ENCODE data around the gene GALNT7.

The GALNT7 gene

DNA sequence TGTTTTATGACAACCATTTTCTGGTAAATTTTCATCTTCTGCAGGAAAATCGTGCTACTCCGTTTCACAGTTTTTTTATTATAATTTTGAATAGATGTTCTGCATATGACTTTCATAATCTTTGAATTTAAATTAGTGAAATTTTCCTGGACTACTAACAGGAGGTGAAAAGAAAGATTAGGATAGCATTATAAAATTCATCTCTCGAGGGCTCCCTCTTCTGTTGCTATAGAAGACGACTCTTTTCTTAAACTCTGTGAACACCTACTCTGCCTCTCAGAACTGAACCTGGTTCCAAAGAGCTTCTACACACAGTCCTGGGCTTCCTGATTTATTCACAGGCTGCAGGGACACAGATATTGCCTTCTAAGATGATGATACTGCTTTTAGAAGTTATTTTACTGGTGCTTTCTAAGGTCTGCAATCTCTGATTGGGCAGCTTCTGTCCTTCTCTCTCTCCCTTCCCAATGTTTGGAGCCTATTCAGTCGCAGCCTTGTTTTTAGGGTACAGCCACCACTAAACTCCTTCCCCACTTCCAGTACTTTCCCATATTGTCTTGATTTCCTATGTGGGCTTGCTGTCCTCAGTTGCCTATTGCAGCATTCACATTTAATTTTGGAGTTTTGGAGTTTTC lies 192.1 kb downstream of the GALNT7 start:
- DNase-seq (ENCODE audit: low spot score) = no peak

DNA sequence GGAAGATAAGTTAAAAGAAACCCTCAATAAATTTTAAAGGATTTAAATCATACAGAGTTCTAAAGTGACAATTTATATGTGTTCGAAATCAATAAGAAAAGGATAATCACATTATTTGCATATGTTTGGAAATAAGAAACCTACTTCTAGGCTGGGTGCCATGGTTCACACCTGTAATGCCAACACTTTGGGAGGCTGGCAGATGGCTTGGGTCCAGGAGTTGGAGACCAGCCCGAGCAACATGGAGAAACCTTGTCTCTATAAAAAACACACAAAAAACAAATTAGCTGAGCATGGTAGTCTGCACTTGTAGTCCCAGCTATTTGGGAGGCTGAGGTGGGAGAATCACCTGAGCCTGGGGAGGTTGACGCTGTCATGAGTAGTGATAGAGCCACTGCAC lies 194.1 kb downstream of the GALNT7 start:
- DNase-seq (ENCODE audit: low spot score) = no peak

DNA sequence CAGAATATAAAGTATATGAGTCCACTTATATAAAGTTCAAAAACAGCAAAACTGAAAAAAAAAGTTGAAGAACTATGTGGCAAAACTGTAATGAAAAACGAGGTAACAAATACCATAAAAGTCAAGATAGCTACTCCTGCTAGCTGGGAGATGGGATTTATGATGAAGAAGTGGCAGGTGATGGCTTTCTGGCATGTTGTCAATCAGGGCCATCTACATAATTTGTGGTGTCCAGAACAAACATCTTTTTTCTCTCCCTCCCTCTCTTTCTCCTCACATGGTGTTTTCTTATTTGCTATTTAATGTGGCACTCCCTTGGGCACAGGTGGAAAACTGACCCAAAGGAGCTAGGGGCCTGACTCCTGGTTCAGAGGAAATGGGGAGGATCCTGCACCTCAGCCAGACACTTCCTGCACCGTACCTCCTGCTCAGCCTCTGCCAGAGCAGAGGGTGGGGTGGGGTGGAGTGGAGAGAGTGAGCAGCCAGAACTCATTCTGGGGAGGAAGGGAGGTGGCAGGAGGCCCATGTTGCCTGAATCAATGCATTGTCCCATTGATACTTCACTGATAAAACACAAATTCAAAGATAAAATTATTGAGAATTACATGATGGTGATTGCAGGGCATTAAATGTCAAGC lies 196.9 kb downstream of the GALNT7 start:
- no peak for DNase-seq (ENCODE audit: low spot score)

DNA sequence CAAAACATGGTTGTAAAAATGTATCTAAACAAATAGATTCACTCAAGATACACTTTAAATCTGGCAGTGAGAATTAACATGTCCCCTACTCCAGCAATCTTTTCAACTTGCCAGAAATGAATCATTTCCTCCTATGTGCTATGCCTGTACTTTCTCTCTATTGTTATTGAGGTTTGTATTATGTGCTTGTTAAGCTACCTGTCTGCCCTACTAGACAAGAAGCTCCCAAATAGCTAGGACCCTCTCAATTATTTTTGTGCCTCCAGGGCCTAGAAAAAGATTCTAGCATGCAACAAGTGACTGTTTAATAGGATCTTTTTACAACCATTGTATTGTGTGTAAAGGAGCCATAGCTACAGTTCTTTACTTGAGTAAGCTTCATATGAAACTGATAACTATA lies 198.7 kb downstream of the GALNT7 start:
- peak; percentile 68 for DNase-seq (ENCODE audit: low spot score)

DNA sequence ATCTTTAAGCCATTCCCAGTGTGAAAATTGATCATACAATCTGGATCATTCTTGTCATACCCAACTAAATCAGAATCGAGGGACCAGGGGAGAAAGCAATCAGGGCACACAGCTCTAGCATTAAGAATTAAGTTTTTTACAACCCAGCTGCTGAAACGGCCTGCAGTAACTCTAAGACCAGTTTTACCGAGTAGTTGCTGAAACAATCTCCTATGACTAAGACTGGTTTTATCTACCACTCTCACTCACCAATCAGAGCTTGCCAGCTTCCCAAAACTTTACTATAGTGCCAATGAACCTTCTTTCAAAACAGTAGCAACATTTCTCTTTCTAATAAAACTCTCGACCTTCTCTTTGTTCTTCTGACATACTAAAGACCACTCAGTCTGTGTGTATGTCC lies 199.3 kb downstream of the GALNT7 start:
- DNase-seq (ENCODE audit: low spot score) = no peak

DNA sequence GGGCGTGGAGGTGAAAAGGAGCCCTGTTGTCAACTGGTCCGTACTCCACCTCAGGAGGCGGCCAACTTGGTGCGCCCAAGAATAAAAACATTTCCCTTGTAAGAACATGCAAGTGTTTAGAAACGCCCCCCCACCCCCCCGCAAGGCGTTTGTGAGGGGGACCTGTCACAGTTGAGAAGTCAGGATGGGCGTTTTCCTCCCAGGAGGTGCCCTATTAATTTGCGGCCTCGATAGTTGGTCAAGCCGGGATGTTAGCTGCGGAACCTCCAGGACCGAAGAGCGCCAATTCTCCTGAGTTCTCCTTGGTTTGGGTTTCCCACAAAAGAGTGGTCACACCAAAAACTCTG lies 201.5 kb downstream of the GALNT7 start:
- DNase-seq (ENCODE audit: low spot score) = no peak

DNA sequence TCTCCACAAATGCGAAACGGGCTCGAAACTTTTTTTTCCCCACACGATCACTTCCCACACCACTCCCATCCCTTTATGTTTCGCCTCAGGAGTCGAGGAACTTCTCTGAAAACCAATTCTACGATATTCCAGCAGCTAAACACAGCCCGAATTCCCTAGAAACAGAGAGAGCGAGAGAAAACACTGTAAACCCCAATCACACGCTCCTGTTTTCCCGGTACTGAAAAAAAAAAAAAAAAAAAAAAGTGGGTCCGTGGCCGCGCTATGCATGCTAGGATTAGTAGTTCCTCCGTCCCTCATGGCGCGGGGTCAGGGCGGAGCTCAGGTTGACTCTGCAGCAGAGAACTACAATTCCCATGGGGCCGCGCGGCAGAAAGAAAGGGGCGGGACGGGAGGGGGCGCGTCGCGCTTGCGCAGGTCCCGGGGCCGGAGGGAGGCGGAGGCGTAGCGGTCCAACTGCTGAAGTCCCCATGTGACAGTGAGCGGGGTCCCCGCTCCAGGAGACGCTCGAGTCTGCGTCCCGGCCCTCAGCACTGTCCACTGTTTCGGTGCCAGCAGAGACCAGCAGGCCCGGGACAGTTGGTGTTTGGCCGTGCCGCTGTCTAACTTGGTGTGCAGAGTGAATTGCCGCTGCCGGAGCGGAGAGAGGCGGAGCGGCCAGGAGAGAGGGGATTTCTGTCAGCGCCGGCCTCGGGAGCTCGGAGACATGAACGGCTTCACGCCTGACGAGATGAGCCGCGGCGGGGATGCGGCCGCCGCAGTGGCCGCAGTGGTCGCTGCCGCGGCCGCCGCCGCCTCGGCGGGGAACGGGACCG lies 202.1 kb downstream of the GALNT7 start, which contains the start of gene SAP30:
SAP30 (plus strand) TSS at position 478 of the 815 bp plus-strand sequence; CDS start at position 707, 229 bp downstream.
- peak; percentile 98 for DNase-seq (ENCODE audit: low spot score)

DNA sequence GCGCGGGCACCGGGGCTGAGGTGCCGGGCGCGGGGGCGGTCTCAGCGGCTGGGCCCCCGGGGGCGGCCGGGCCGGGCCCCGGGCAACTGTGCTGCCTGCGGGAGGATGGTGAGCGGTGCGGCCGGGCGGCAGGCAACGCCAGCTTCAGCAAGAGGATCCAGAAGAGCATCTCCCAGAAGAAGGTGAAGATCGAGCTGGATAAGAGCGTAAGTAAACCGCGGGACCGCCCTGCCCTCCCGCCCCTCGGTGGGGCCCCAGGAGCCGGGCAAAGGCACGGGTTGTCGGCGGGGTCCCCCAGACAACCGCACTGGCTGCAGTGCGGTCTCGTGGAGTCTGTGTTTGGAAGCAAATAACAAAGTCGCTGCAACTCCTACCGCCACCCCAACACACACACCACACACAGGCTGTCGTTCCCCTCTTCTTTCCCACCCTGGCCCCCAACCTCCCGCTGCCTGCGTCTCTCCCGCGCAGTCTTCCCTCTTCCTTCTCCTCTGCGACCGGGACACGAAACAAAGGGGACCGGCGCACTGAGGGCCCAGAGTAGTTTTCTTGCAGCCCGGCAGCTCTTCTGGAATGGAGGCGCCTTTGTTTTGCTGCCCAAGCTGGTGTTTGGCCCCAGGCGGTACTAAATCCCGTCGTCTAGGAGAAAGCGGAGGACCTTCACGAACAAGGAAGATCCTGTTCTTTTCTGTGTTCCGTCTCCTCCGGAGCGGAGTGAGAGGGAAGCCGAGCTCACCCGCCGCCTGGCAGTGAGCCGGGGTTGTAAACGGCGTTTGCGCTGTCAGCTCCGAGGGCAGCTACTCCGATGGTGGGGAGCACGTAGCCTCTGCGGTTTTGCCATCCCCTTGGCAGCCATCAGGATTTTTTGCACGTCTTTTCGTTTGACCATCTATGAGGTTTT lies 202.9 kb downstream of the GALNT7 start:
- DNase-seq (ENCODE audit: low spot score) = peak; percentile 36

Data from activated CD4-positive, alpha-beta T cell treated with anti-CD3 and anti-CD28 coated beads, Interleukin-2, Interleukin-4, amounts not matched to agents 100 ng/mL and 50 ng/mL, durations not matched to agents 16 hours and 8 hours (primary cell).